ENCODE results near the gene LRRC4C.

DNA sequence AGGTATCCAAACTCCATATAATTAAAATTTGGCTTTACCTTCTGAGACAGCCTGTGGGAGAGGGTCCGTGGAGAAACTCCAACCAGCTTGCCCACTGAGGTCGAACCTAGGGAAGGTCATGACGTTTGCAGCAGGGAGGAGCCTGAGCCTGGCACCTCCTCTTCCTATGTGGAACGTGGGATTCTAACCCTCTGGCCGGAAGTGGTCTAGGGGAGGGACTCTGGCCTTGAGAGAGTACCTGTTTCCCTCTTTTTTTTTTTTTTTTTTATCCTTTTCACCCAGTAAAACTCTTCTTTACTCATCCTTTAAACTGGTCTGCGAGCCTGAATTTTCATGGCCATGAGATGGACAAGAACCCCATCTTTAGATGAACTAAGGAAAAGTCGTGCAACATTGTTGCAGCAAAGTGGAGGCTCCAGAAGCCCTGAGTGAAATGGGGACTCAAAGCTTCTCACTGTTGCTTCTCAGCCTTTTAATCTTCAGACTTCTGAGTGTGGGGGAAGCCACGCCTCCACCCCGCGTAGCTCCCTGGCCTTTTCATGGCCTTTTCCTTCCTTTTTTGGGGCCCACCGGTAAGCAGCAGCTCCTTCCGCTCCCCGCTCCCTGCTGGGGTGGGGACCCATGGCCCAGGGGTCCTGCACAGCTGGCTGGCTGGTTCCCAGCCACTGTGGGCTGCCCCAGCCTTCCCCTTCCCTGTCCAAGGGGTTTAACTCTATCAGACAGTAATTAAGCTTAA lies 1359.9 kb downstream of the LRRC4C start:
- TF ChIP-seq, protein P1, sequence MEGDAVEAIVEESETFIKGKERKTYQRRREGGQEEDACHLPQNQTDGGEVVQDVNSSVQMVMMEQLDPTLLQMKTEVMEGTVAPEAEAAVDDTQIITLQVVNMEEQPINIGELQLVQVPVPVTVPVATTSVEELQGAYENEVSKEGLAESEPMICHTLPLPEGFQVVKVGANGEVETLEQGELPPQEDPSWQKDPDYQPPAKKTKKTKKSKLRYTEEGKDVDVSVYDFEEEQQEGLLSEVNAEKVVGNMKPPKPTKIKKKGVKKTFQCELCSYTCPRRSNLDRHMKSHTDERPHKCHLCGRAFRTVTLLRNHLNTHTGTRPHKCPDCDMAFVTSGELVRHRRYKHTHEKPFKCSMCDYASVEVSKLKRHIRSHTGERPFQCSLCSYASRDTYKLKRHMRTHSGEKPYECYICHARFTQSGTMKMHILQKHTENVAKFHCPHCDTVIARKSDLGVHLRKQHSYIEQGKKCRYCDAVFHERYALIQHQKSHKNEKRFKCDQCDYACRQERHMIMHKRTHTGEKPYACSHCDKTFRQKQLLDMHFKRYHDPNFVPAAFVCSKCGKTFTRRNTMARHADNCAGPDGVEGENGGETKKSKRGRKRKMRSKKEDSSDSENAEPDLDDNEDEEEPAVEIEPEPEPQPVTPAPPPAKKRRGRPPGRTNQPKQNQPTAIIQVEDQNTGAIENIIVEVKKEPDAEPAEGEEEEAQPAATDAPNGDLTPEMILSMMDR (IDR thresholded peaks at IDR 0.05) = no peak
- no peak for TF ChIP-seq POLR2A (IDR thresholded peaks at IDR 0.05)
